Endometrial microvascular endothelial cells (primary cell): Measurements from ENCODE around the gene SOX1. TPM values are rescaled to one million over a fixed set of nuclear protein-coding genes. Genes with fewer than 3 reads are reported as not detected.

ENCODE experiments used
- in situ Hi-C: cut with HindIII; loops from 2 replicates; pipeline ENCODE4 v1.10.0; 2017; ENCODE audit warnings: low sequenced_read_pairs, low pct_unique_long_range_greater_than_20kb; ENCODE audit errors: inconsistent ontology term
- total RNA-seq: library from RNA; depleted of rRNA; stranded (reverse); fragments of >200 nt; gene quantifications from one replicate; pipeline ENCODE4 v1.2.3, GENCODE V29; 2015; ENCODE audit errors: inconsistent ontology term

Gene SOX1
- total RNA-seq, 1 donor from 2014 or later, result not detected

GRCh38 chr13:112057736-112058518, 9.0 kb upstream of the SOX1 start:
- in situ Hi-C loops, result no loop called here

- in situ Hi-C loops, result no loop called here
Measured at GRCh38 chr13:112058519-112058873, 8.5 kb upstream of the SOX1 start.

- in situ Hi-C loops, result no loop called here
Measured at GRCh38 chr13:112058941-112059340, 8.0 kb upstream of the SOX1 start.

DNA sequence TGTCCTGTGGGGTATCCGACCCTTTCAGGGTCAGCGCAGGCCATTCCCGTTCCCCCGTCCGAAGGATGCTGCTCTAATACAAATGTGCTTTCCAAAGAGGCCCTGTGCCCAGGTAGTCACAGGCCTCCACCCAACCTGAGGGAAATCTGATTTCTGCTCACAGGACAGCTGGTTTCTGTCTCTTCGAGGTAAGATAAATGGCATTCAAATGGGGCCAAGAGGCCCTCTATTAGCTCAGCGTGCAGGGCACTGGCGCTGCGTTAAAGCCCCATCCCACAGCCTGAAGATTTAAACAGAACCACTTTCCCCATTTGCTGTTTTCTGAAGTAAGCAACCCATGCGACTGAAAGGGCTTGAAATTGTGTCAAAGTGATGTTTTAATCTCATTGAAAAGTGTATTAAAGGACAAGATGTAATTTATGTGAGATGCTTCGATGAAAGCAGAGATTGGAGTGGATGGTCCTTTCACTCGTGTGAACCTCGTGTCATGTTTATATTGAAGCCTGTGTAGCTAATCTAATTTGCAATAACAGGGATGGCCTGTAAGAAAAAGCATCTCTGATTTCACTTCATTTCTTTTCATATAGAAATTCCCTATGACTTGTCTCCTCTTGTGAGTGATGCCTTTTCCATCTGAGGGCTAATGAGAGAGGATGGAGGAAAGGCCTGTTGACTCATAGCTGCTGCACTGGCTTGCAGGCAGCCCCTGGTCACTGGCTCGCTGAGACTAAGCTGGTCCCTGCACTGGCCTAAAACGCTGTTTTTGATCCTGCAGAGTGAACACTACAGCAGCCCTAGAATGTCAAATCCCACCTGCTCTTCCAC, 7.3 kb upstream of the SOX1 start:
- in situ Hi-C loops, result no loop called here

DNA sequence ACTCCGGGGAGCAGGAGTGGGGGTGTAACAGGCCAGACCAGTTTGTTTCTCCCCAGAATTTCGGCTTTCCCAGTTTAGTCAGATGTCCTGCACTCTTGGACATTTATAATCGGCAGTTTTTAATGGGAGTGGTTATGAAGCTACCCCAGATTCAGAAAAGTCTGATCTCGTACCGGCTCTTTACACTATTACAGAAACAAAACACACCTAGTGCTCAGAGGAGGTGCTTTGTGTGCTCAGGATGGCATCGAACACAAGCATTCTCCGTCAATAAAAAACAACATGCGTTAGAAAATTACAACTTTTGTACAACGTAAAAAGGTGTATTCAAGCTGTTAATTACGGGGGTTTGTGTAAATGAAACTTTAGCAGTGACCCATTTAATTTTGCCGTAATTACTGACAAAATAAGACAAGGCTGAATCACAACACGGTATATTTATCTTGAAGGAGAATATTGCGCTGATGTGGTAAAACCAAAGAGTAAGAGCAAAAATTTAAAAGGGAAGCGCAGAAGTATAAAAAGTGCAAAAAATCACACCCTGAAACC, 6.6 kb upstream of the SOX1 start:
- in situ Hi-C loops, result no loop called here

- in situ Hi-C loops, result no loop called here
Measured at GRCh38 chr13:112060899-112061366, 6.0 kb upstream of the SOX1 start.

DNA sequence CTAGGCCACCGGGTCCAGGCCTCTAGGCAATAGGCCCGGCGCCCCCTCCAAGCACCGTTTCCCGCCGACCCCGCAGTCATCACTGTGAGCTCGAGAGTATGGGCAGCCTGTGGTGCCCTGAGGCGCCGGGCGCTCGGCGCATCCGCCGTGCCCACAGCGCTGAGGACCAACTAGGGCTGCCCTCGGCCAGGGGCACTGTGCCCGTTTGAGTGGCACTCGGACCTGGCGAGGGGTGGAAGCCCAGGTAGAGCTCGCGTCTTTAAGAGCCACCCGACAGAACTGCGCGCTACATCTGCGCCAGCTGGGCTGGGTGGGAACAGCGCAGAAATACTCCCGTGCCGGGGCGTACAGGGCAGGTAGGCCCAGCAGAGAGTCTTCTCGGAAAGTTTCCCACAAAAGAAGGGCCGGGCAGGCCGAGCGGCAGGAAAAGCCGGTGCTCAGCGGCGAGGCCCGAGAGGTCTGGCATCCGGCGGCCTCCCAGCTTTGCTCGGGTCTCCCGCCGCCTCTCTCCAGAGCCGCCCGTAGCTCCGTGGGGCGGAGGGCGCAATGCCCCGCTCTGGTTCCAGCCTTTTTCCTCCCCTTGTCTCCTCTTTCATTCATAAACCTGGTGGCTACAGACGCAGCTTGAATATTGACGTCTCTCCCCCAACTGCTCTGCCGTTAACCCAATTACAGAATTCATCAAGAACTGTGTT, 5.4 kb upstream of the SOX1 start:
- in situ Hi-C loops, result no loop called here

DNA sequence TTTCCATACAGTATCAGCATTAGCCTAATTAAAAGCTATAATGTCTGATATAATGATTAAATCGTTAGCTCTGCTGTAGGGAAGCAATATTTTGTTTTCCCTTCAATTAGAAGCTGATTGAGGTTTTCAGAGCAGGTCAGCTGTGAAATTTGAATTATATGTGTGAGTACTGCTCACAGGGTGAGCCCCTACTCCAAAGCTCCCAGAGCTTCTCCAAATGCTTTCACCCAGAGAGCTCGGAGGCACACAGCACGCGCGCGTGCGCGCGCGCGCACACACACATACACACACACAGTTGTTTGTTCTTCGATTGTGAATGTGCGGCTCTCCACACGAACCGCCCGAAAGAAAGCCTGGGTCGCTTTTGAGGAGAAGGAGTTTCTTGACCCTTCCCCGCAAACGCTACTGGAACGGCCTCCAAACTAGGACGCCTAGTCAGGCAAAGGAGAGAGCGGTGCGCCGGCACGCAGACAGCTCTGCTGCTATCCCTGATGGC, 4.8 kb upstream of the SOX1 start:
- in situ Hi-C loops, result no loop called here

DNA sequence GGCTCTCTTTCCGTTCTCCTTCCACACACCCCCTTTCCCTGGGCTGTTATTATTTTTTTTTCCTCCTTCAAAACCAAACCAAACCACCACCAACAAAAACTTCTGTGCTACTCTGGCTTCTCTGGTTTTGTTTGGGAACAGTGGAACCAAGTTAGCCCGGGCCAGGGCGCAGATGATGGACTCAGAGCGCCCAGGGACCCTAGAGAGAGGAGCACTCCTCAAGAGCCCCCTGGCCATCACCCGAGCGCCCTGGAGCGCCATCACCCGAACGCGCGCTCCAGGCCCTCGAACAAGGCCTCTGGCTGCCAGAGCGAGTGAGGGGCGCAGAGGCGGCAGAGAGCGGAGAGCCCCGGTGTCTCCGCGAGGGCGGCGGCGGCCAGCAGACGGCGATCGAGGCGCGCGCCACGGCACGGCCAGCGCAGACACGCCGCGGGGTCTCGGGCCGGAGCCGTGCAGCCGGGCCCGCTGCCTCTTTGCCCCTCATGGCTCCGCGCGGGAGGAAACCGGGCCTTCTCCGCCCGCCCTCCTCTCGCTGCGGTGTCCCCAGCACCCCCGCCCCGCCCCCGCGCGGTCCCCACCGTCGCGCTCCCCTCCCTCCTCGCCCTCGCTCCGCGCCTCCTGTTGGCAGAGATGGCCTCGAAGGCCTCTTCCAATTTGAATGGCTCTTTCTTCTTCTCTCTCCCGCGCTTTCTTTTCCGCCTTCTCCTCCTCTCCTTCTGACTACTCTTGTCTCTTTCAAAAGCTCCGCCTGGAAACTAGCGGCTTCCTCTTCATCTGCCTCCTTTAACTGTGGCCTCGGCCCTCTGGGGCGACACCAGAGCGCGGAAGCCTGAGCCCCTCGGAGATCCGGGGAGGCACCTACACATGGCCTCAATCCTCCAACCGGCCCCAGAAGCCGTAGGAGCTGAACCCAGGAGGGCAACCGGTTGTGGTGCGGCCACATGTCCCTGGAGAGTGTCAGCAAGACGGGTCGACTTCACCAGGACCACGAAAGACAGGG, 4.1 kb upstream of the SOX1 start:
- in situ Hi-C loops, result no loop called here

DNA sequence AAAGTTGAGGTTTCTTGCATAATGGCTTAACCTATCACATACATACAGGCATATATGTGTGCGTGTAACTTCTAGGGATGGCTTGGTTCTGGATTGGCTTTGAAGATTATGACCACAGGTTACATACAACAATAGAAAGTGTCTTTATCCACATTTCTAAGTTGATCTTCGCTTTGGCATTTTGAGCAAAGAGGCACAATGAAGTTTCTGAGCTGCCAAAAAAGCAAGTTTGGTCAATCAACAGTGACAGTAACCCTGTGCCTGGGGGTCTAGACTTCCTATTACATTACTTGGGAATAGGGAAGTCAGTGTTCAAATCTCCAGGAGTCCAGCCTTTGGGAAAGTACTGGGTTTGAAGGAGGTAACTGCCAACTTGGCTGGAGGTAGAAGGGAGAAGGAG, 3.1 kb upstream of the SOX1 start:
- in situ Hi-C loops, result no loop called here

GRCh38 chr13:112064222-112064621, 2.7 kb upstream of the SOX1 start:
- in situ Hi-C loops, result no loop called here

- in situ Hi-C loops, result no loop called here
Measured at GRCh38 chr13:112065521-112065866, 1.5 kb upstream of the SOX1 start.

DNA sequence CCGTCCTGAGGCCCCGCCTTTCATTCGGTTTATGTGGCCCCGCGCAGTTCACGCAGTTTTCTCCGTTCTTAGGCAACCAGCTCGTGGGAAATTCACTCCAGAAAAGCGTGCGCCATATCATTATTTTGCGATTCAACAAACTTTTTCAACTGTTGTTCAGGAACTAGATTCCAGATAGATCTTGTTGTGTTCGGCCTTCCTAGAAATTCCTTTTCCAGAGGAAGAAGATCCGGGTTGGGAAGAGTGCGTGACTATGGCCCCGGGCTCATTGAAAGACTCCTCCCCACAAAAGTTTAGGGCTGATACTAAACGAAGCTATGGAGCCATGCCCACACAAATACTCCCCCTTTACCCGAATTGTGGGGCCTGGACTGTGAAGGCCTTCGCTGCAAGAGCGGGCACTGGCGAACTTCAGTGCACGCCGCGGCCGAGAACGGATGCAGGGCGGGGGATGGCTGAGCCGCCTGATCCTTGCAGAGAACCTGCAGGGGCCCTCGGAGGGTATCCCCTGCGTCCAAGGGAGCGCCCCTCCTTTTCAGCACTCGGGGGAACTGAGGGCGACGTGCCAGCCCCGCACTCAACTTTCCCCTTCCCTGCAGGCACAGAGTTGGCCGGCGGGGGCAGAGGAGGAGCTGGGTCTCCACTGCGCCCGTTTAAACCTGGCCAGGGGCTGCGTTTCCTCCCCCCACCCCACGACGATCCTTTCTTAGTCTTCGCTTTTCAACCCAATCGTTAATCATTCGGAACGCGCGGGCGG, 904 bp upstream of the SOX1 start:
- in situ Hi-C loops, result no loop called here

DNA sequence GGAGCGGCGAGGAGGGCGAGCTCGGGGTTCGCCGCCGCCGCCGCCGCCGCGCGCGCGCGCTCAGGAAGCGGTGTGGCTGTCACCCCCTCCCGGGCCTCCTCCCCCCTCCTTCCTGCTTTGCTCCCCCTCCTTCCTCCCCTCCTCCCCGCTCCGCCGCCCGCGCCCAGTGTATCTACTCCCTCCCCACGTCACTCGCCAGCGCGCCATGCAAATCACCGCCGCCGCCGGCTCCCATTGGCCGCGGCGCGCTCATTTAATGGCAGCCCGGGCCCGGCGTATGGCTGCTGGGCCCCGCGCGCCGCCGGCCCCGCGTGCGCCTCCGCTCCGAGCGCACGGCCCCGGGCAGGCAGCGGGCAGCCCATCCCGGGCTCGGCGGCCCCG, 335 bp upstream of the SOX1 start:
- in situ Hi-C loops, result no loop called here

- in situ Hi-C loops, result no loop called here
Measured at GRCh38 chr13:112067871-112068539, 1.1 kb downstream of the SOX1 start.

- in situ Hi-C loops, result no loop called here
Measured at GRCh38 chr13:112068540-112069060, 1.7 kb downstream of the SOX1 start.
